GM18909 (cell line): ENCODE results near the gene CACNA2D1.

Experiments
- ATAC-seq: cut with Tn5 transposase; IDR thresholded peaks from one replicate; pipeline ENCODE4 v1.9.1; 2021; ENCODE audit warnings: mild to moderate bottlenecking; ENCODE audit not compliant: unreplicated experiment, poor library complexity

The CACNA2D1 gene

DNA sequence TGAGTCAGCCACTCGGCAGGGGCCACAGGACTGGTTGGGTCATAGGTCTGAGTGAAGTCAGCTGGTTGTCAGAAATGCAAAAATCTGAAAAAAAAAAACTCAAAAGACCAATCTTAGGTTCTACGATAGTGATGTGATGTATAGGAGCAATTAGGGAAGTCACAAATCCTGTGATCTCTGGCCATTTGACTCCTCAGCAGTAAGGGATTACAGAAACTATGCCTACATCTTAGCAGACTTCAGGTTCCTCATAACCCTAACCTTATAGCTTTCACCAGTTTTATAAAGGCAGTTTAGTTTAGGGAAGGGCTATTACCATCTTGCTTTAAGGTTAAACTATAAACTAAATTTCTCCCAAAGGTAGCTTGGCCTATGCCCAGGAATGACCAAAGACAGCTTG lies 510.6 kb downstream of the CACNA2D1 start:
- ATAC-seq = no peak

DNA sequence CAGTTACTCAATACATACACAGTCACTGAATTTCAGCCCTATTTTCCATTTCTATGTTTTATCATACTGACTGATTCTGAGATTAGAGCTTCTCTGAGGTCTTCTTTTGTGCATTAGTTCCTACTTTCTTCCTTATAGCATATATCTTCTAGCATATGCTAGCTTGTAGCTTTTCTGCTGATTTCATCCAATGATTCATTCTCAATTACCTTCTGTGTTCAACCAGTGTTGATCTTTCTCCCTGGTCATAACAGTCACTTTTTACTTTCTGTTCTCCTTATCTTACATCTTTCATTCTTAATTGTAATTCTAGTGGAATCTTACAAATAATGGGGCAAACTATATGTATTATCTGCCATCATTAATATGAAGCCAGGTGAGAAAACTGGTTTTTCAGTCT lies 514.2 kb downstream of the CACNA2D1 start:
- no peak for ATAC-seq

DNA sequence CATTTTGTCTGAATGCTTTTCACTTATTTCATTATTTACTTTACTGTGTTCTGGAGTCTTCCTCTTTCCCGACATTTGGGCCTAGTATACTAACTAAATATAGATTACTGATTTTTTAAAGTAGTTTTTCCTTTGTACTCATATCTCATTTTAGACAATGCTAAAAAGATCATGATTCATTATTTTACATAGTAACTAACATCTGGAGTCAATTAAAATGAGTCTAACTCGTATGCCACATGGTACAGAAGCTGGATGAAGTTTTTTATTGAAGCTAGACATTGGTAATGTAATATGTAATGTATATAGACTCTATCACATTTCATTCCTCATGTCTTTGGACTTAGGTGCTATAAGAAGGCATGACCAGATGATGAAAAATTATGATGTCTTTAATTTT lies 517.4 kb downstream of the CACNA2D1 start:
- no peak for ATAC-seq

DNA sequence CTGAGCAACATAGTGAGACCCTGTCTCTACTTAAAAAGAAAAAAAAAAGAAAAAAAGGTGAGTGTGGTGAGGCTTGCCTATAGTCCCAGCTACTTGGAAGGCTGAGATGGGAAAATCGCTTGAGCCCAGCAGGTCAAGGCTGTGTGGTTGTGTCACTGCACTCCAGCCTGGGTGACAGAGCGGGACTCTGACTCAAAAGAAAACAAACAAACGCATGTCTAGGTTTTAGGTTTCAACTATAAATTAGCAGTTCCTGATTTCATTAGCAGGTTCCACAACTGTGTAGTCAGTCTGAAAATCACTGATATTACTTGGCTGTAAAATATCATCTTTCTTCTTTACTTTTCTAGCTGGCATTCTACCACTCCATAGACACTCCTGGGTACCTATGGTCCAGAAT lies 518.0 kb downstream of the CACNA2D1 start:
- peak; percentile 73 for ATAC-seq

GRCh38 chr7:81924494-81924893 lies 519.1 kb downstream of the CACNA2D1 start:
- no peak for ATAC-seq

GRCh38 chr7:81919494-81919893 lies 524.1 kb downstream of the CACNA2D1 start:
- no peak for ATAC-seq

DNA sequence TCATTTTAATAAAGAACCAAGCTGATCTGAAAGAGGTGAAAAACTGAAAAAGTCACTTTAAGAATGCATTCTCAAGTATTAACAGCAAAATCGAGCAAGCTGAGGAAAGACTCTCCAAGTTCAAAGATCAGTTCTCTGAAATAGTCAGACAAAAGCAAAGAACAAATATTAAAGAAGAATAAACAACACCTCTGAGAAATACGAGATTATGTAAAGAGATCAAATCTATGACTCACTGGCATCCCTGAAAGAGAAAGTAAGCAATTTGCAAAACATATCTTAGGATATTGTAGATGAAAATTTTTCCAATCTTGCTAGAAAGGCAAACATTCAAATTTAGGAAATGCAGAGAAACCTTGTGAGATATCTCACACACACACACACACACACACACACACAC lies 535.4 kb downstream of the CACNA2D1 start:
- ATAC-seq = no peak

GRCh38 chr7:81903115-81903514 lies 540.5 kb downstream of the CACNA2D1 start:
- ATAC-seq = no peak

- no peak for ATAC-seq
Measured at GRCh38 chr7:81902536-81902935, 541.0 kb downstream of the CACNA2D1 start.
